Stimulated activated naive CD8-positive, alpha-beta T cell treated with anti-CD3 and anti-CD28 coated beads, Interleukin-15, Interleukin-2, amounts not matched to agents 100 U/mL and 50 U/mL, for 24 hours (primary cell): ENCODE data around the gene SLCO2A1.

Source experiments
- ATAC-seq: fragments of 150-1000 bp; cut with Tn5 transposase; one replicate; pipeline ENCODE4 v1.10.0; 2021
- DNase-seq: peaks from one replicate; pipeline ENCODE4 v3.0.0; 2021

SLCO2A1 gene

GRCh38 chr3:134034005-134034785 is 4.5 kb upstream of the SLCO2A1 start:
- DNase-seq (no peak), ATAC-seq (no peak)

GRCh38 chr3:134033315-134033996 is 3.7 kb upstream of the SLCO2A1 start:
- no peak for ATAC-seq

GRCh38 chr3:134031348-134031915 is 1.7 kb upstream of the SLCO2A1 start:
- DNase-seq (no peak), ATAC-seq (no peak)

More at GRCh38 chr3:134033315-134033996, 3.7 kb upstream of the SLCO2A1 start:
- DNase-seq: no peak

GRCh38 chr3:134030379-134031347 is 938 bp upstream of the SLCO2A1 start:
- DNase-seq: no peak
- ATAC-seq: no peak

- DNase-seq: peak; percentile 7
- peak; percentile 53 for ATAC-seq
Measured at GRCh38 chr3:134029256-134029733, 430 bp downstream of the SLCO2A1 start.

GRCh38 chr3:134028486-134029255 is 1.1 kb downstream of the SLCO2A1 start:
- ATAC-seq (no peak), DNase-seq (no peak)

- DNase-seq: no peak
- no peak for ATAC-seq
Measured at GRCh38 chr3:134027631-134028030, 2.1 kb downstream of the SLCO2A1 start.

- DNase-seq: no peak
- no peak for ATAC-seq
Measured at GRCh38 chr3:134020135-134020680, 9.5 kb downstream of the SLCO2A1 start.

- no peak for ATAC-seq
Measured at GRCh38 chr3:134018850-134019249, 10.9 kb downstream of the SLCO2A1 start.

GRCh38 chr3:134018406-134018805 is 11.3 kb downstream of the SLCO2A1 start:
- DNase-seq (no peak), ATAC-seq (no peak)

More at GRCh38 chr3:134018850-134019249, 10.9 kb downstream of the SLCO2A1 start:
- DNase-seq: no peak

- ATAC-seq: no peak
- DNase-seq: no peak
Measured at GRCh38 chr3:134017490-134017889, 12.2 kb downstream of the SLCO2A1 start.

GRCh38 chr3:134014270-134014669 is 15.5 kb downstream of the SLCO2A1 start:
- DNase-seq (no peak), ATAC-seq (no peak)

GRCh38 chr3:134013280-134013679 is 16.4 kb downstream of the SLCO2A1 start:
- DNase-seq (no peak), ATAC-seq (no peak)

GRCh38 chr3:134009345-134010000 is 20.3 kb downstream of the SLCO2A1 start:
- DNase-seq (no peak), ATAC-seq (no peak)

GRCh38 chr3:134008630-134009156 is 21.0 kb downstream of the SLCO2A1 start:
- ATAC-seq (no peak), DNase-seq (no peak)

GRCh38 chr3:134007819-134008218 is 21.9 kb downstream of the SLCO2A1 start:
- DNase-seq (no peak), ATAC-seq (no peak)

- DNase-seq (no peak), ATAC-seq (no peak)
Measured at GRCh38 chr3:134004841-134005240, 24.9 kb downstream of the SLCO2A1 start.

GRCh38 chr3:134003066-134003465 is 26.7 kb downstream of the SLCO2A1 start:
- DNase-seq (no peak), ATAC-seq (no peak)

- DNase-seq (no peak), ATAC-seq (no peak)
Measured at GRCh38 chr3:134002306-134002705, 27.4 kb downstream of the SLCO2A1 start.

GRCh38 chr3:134001251-134001650 is 28.5 kb downstream of the SLCO2A1 start:
- no peak for DNase-seq
- ATAC-seq: no peak
